SK-N-MC (cell line): ENCODE measurements around the gene EXD3.

ENCODE experiments used
- EZH2 ChIP-seq: fragments of 200-600 bp; sonication (generic); IDR thresholded peaks from one replicate; pipeline ENCODE4 v1.6.1; 2017; ENCODE audit warnings: antibody characterized with exemption
- FOXP2 ChIP-seq: optimal IDR thresholded peaks from 2 replicates; pipeline ENCODE3; 2011; ENCODE audit warnings: mild to moderate bottlenecking, moderate library complexity; ENCODE audit not compliant: insufficient read depth; ENCODE audit errors: extremely low read length, control extremely low read depth
- POLR2AphosphoS5 ChIP-seq: IDR thresholded peaks from 2 replicates; pipeline ENCODE4 v1.6.1; 2012; ENCODE audit warnings: mild to moderate bottlenecking, low read depth, low read length, borderline replicate concordance

- TF ChIP-seq POLR2AphosphoS5 (no peak), EZH2 (no peak), FOXP2 (no peak)
These were observed 34.0 kb upstream of the EXD3 start for GRCh38 chr9:137456864-137457405.
